Endometrial microvascular endothelial cells (primary cell): ENCODE results near the gene RCOR2. TPM values are rescaled to one million over a fixed set of nuclear protein-coding genes. Genes with fewer than 3 reads are reported as not detected.

ENCODE experiments used
- in situ Hi-C: cut with HindIII; loops from 2 replicates; pipeline ENCODE4 v1.10.0; 2017; ENCODE audit warnings: low sequenced_read_pairs, low pct_unique_long_range_greater_than_20kb; ENCODE audit errors: inconsistent ontology term
- total RNA-seq: library from RNA; depleted of rRNA; stranded (reverse); fragments of >200 nt; gene quantifications from one replicate; pipeline ENCODE4 v1.2.3, GENCODE V29; 2015; ENCODE audit errors: inconsistent ontology term

The RCOR2 gene
- total RNA-seq, 1 donor from 2014 or later = not detected

DNA sequence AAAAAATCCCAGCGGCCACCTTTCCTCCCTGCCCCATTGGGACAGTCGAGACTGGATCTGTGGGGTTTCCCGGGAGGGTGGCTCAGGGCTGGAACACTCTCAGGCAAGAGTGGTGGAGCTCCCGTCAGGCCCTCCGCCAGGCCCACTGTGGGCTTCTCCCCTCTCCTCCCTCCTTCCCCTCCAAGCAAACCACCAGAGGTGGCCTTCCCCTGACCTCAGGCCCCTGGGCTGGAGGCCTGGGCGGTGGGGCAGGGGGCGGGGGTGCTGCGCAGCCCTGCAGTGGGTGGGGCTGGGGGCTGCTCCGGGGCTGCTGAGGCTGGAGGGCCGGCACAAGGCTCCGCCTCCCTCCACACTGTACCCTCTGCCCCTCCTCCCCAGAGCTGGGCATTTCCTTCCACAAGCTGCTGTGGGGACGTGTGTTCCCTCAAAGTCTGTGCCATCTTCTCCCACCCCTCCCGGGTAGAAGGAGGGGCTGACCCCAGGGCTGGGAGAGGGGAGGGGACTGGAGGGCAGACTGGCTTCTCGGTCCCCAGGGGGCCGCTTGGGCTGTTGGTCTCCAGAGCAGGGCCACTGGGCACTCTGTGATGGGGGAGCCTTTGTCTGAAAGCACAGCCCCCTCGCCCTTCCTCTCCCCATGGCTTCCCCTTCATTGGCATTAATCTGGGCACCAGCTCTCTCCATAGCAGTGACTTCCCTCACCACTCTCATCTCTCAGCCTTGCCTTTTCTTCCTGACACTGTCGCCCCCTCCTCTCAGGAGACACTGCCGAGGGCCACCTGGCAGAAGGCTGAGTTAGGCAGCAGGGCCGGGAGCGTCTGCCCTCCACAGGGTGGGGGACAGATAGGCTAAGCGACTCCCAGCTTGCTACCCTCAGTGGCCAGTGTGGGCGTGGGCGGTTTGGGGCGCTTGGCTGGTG, 7.1 kb downstream of the RCOR2 start:
- in situ Hi-C loops = no loop called here

DNA sequence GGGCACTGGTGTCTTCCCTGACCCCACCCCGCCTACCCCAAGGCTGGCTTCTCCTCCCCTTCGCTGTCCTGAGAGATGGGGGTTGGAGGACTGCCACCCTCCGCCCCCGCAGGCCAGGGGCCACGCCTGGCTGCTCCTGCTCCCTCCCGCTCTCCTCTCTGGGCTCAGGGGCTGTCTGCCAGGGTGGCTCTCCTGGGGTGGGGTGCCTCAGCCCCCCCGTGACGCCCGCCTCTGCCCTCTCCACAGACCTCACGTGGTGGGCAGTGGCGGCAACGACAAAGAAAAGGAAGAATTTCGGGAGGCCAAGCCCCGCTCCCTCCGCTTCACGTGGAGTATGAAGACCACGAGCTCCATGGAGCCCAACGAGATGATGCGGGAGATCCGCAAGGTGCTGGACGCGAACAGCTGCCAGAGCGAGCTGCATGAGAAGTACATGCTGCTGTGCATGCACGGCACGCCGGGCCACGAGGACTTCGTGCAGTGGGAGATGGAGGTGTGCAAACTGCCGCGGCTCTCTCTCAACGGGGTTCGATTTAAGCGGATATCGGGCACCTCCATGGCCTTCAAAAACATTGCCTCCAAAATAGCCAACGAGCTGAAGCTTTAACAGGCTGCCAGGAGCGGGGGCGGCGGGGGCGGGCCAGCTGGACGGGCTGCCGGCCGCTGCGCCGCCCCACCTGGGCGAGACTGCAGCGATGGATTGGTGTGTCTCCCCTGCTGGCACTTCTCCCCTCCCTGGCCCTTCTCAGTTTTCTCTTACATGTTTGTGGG, 8.1 kb downstream of the RCOR2 start:
- in situ Hi-C loops = no loop called here

DNA sequence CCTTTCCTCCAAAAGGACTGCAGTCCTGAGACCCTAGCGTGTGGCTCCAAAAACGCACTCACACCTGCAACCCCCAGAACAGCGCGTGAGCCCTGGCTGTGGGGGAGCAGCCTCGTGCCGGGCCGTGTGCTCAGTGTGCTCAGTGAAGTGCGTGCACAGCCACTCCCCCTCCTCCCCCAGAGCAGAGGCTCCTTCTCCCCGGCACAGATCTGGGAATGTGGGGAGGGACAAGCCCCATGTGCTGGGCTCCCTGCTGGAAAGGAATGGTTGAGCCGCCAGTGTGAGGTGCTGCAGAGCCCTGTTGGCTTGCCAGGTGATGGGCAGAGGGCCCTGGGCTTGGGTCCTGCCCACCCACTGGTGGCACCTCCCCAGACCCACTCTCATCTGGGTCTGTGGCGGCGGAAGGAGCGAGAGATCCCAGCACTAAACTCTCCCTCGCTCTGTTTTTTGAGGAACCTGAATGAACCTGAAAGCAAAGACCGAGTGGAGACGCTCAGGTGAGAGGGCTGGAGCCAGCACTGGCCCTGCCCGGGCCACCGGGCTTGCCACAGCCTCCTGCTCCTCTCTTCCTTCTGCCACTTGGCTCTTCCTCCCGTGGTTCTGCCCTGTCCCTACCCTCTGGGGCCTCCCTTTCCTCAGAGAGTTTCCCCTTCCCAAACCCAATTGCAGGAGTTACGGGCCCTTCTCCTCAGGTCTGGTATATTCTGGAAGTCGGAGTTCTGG, 9.0 kb downstream of the RCOR2 start:
- in situ Hi-C loops = no loop called here

DNA sequence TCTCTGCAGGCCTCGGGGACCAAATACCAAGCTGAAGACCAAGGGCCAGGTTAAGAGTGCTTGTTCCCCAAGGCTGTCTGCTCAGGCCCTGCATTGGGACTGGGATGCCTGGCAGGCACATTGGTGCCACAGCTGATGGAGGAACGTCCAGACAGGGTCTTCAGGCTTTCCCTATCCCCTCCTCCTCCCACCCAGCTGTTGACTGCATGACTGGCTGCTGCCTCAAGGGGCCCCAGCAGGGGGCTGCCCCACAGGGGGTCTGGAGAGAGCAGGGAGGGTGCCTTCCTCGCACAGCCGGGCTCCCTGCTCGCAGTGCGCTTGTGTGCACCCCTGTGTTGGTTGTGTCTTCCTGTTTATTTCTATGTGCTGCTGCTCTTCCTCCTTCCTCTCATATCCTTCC, 9.9 kb downstream of the RCOR2 start:
- in situ Hi-C loops = no loop called here

DNA sequence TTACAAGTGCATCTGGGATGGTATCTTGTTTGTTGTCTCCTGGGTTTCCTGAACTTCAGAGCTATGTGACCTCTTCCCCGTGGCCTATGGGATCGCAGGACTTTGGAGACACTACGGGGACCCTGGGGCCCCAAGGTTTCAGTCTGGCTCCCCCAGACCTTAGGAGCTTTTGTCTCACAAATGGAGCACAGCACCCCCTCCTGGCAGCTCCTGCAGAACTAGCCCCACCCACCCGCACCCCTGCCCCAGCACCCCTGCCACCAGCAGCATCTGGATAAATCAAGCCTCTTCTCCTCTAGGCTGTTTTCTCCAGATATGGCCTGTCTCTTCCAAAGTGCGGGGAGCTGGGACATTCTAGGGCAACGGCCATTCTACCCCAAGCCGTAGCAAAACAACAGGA, 10.4 kb downstream of the RCOR2 start:
- in situ Hi-C loops = no loop called here

DNA sequence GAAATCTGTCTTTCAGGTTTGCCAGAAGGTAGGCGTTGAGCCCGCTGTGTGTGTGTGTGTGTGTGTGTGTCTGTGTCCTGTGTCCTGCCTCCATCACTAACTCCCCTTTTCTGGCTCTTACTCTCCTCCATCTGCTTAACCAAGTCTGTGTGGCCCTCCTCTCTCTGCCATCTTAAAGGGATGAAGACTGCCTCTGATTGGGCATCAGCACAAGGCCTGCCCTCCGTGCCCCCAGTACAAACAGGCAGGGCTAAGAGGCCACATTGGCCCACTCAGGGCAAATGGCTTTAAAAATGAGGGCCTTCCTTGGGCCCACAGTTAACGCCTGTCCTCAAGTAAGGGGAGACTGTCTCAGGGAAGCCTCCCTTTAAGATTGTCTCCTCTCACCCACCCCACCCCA, 10.9 kb downstream of the RCOR2 start:
- in situ Hi-C loops = no loop called here

DNA sequence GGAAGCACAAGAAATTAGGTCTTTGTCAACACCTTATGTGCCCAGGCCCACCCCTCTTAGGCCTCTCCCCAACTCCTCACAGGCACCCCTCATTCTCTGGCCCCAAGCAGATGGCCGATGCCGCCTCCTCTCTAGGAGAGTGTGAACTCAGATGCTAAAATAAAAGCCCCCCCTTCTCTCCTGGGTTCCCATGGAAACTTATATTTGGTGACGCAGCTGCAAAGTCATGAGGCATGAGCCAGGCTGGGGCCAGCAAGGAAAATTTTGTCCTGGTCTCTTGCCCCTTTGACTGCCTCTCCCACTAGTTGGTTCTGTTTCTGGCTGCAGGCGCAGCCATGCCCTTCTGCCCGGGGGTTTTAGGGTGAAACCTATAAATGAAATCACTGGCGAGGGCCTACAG, 11.8 kb downstream of the RCOR2 start:
- in situ Hi-C loops = no loop called here

DNA sequence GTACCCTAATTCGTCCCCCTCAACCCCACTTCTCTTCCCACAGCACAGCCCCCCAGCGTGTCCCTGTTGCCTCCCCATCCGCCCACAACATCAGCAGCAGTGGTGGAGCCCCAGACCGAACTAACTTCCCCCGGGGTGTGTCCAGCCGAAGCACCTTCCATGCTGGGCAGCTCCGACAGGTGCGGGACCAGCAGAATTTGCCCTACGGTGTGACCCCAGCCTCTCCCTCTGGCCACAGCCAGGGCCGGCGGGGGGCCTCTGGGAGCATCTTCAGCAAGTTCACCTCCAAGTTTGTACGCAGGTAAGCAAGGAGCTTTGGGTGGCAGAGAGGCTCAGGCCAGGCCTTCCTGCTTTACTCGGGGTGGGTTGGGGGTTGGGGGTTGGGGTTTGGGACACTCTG, 12.2 kb downstream of the RCOR2 start:
- in situ Hi-C loops = no loop called here

DNA sequence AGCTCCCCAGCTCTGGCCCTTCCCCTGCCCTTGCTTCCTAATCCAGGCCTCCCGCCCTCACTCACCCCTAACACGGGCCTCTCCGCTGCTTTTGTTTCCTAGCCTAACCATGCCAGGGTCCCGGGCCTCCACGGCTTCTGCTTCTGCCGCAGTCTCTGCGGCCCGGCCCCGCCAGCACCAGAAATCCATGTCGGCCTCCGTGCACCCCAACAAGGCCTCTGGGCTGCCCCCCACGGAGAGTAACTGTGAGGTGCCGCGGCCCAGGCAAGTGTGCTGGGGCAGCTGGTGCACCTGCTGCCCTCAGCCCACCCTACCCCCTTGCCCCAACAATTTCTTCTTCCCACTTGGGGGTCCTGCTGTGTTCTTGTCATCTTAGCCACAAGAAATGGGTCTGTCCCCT, 13.1 kb downstream of the RCOR2 start:
- in situ Hi-C loops = no loop called here

DNA sequence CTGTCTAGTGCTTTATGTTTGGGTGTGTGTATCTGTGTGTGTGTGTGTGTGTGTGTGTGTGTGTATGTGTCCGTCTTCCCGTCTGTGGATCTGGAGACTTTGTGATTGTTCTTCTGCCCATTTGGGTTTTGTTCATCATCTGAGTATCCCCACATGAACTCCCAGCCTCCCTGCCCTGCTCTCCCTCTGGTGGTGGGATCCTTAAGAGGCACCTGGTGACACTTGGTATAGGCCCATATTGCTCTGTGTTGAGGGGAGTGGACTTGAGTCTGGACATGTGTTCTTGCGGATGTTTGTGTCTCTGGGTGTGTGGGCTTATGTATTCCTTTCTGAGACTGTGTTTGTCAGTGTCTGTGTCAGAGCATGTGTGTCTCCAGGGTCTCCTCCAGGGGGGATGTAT, 15.3 kb downstream of the RCOR2 start:
- in situ Hi-C loops = no loop called here

DNA sequence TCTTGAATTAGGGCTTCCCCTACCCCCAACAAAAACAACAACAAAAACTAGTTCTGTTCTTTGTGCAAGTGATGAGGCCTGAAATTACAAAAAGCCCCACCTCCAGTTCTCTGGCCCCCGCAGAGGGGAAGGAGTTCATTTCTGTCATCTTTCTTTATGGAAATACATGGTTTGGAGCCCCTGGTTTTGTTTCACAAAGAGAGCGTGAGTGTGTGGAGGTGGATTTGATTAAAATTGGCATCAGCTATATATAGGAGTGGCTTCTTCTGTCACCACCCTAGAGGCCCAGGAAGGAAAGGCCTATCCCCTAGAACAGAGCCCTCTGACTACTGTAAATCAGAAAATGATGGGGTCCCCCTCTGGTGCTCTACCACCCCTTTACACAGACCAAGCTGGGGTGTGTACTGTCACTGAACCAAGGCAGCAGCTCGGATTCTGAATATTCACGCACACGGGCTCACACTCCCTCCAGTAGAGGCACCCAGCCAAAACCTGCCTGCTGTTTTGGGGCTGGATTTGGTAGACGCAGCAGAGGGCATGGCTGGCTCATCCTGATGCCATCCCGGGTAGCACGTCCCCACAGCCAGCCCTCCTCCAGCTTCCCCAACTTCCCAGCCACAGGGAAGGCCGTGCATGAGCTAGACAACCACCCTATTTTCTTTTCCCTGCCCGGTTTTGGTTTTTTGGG, 19.4 kb downstream of the RCOR2 start:
- in situ Hi-C loops = no loop called here

DNA sequence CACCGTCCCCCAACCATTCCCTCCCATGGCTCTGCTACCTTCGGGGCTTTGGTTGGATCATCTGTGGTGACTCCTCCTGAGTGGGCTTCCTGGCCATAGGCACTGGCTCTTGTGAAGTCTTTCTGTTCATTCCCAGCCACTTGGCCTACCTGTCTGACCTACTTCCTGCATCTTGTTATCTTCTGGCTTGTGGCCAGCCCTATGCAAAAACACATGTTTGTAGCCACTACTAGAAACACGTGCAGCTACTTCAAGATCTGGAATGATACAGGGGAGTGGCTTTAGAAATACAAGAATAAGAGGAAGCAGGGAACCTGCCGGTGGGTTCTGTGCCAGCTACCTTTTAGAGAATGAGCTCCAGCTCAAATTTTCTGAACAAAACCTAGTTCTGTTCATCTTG, 20.9 kb downstream of the RCOR2 start:
- in situ Hi-C loops = no loop called here

DNA sequence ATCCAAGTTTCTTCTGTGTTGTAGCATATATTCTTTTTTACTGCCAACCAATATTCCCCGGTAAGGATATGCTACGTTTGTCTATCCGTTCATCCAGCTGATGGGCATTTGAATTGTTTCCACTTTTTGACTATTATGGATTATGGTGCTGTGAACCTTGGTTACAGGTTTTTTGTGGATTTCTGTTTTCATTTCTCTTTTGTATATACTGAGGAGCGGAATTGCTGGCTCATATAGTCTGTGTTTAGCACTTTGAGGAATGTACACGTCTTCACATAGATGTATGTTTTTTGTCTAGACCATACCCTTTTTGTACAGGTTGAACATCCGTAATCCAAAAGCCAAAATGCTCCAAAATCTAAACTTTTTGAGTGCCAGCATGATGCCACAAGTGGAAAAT, 23.6 kb downstream of the RCOR2 start:
- in situ Hi-C loops = no loop called here

DNA sequence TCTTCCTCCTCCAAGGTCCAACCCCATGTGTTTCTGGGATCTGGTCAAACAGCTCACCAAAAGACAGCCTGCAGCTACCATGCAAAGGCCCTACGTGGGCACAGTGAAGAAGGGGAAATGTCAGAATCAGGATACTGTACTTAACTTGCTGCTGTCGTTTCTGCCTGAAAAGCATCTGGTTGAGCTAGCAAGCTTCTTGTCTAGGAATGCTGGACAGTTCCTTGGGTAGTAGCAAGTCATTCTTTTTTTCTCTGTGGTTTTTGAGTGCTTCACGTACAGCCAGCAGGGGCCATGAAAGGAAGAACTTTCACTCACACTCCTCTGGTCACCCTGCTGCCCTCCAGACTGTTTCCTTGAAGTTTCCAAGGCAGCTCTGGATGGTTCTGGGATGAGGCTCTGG, 24.7 kb downstream of the RCOR2 start:
- in situ Hi-C loops = no loop called here

DNA sequence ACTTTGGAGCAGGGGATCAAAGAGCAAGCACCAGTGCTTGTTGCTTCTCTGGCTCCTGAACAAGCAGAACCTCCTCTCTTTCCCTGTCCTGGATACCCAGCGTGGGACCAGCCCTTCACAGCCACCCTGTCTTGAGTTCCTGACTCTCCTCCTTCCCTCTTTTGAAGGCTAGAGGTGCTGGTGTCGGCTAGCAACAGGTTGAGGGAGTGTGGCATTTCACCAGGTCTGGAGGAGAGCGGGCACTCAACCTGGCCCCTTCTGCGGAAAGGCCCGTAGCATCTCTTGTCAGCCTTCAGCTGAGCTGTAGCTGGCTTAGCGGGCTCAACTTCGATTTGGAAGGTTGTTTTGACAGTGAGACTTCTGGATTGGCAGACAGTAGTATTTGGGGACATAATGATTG, 26.6 kb downstream of the RCOR2 start:
- in situ Hi-C loops = no loop called here

DNA sequence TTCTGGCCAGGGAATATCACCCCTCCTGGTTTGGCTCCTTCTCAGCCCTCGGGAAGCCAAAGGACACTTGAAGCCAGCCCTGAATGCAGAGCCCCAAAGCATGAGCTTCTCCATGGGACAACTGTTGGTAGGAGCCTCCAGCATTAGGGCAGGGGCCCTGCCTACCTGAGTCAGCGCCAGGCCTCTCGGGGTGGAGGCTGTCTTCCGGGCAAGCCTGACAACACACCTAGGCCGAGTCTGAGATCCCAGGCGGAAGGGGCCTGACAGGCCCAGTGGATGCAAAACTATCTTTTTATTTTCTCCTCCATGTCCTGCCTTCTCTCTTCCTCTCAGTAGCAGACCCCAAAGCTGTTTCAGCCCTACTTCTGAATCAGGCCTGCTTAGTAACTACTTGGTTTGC, 27.6 kb downstream of the RCOR2 start:
- in situ Hi-C loops = no loop called here

DNA sequence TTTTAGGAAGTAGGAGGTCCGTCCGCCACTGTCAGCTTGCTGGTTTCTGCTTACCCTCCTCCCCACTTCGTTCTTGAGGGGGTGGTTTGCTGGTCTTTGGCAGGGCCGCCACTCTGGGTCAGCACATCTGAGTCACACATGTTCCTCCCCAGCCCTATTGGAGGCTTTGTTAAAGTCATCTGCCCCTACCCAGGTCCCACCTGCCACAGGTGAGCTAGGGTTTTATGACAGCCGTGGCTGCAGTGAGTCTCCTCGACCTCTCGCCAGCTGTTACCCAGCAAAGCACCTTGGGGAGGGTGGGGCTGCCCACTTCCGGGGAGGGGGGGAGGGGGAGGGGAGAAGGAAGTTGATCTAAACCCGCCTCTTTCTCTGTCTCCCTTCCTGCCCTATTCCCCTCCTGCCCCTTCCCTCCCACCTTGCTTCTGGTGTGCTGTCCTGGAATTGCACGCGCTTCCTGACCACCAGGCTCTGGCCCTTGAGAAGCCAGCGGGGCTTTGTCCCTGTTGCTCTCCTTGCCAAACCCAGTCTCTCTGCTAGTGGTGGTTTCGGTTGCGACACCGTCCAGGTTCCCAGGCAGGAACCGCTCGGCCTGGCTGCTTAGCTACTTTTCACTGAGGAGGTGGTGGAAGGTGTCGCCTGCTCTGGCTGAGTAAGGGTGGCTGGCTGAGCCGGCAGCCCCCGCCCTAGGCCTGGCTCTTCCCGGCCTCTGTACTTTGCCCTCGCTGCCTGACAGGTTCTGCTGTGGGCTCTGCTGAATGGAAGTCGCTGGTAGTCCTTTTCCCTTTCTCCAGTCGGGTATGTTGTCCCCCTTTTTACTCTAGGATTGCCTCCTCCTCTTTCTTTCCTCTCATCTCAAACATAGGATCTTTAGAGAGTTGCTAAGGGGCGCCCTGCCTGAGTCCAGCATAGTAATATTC, 28.5 kb downstream of the RCOR2 start:
- in situ Hi-C loops = no loop called here

DNA sequence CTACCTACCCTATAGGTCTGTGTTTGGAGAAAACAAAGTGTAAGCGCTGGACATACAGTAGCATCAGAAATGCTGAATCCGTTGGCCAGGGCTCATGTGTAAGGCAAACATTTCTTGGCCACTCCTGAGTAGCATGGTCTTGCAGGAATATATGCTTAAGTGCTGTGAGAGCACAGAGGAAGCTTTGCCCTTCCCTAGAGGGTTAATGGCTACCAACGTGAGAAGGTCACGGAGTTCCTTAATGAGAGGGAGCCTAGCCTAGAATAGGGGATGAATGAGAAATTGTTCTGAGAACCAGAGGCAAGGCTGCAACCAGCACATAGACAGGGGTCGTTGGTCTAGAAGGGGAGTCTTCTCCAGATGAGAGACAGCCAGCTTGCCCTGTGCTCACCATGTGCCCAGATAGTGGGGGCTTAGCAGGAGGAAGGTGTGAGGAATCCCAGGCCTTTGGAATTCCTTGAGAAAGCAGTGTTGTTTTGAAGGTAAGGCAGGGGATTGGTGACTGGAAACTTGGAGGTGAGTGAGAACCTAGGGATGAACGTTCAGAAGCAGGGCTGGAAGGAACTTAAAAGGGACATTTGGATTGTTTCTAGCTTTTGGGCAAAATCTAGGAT, 29.5 kb downstream of the RCOR2 start:
- in situ Hi-C loops = no loop called here
